Stimulated activated naive CD8-positive, alpha-beta T cell treated with anti-CD3 and anti-CD28 coated beads, Interleukin-15, amount 100 ng/mL, for 72 hours (primary cell): ENCODE data around the gene SLIT3.

Source experiments
- ATAC-seq: fragments of 150-1000 bp; cut with Tn5 transposase; 2 replicates; pipeline ENCODE4 v1.10.0; 2021; ENCODE audit warnings: mild to moderate bottlenecking, moderate library complexity
- DNase-seq, 2 donors: peaks; one replicate each; pipeline ENCODE4 v3.0.0; 2021 to 2022
- H3K27ac Mint-ChIP-seq, 2 donors: one replicate each; pipeline ENCODE4 v1.8.0; 2022; ENCODE audit warnings: mild to moderate bottlenecking in 2 of 2, mixed read lengths in 2 of 2, moderate library complexity in 2 of 2
- H3K27me3 Mint-ChIP-seq: one replicate; pipeline ENCODE4 v1.8.0; 2022; ENCODE audit warnings: mixed read lengths
- H3K4me1 Mint-ChIP-seq: one replicate; pipeline ENCODE4 v1.8.0; 2022; ENCODE audit warnings: mild to moderate bottlenecking, mixed read lengths
- H3K4me3 Mint-ChIP-seq, 2 donors: one replicate each; pipeline ENCODE4 v1.8.0; 2022; ENCODE audit warnings: mild to moderate bottlenecking in 2 of 2, mixed read lengths in 2 of 2, moderate library complexity in 1 of 2
- H3K9me3 Mint-ChIP-seq, 2 donors: one replicate each; pipeline ENCODE4 v1.8.0; 2022; ENCODE audit warnings: mixed read lengths in 2 of 2

The SLIT3 gene

DNA sequence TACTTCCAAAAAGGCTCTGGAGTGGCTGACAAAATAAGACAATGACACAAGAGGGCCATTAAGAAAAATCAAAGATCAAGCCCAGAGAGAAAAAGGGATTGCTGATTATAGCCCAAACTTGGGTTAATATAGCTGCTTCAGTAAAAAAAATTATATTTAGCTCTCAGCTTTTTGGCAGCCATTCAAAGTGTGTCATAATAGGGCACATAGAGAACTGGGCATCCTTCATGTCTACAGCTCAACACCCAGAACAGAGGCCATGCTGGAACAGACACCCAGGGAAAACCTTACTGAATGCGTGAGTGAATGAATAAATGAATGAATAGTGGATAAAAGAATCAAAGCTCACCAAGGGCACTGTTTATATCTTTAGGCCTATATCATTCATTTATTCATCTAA is 110.1 kb downstream of the SLIT3 start:
- ATAC-seq (no peak), DNase-seq (no peak)
- no peaks in the 10 kb centered on the region for H3K27me3 Mint-ChIP-seq
- no peaks in the 10 kb centered on the region for H3K4me1 Mint-ChIP-seq
- no peaks in the 10 kb centered on the region for H3K9me3 Mint-ChIP-seq
- no peak overlapping the region for H3K27ac Mint-ChIP-seq
- no peak overlapping the region for H3K4me3 Mint-ChIP-seq

DNA sequence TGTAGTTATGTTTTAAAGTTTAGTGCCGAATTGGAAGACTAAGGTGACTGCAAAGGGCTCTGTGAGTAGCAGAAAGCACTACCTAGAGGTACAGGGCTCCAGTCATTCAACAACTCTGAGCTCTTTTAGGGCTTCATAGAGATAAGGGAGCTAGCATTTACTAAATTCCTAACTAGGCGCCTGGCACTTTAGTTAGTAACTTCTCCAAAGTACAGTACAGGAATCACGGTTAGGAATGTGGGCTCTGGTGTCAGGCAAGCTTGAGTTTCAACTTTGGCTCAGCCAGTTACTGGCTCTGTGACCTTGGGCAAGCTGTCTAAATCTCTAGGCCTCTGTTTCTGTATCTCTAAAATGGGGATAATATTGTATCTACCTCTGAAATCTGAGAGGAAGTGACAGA is 115.3 kb downstream of the SLIT3 start:
- H3K4me3 Mint-ChIP-seq, result no peak overlapping the region
- no peak overlapping the region for H3K27ac Mint-ChIP-seq
- no peaks in the 10 kb centered on the region for H3K27me3 Mint-ChIP-seq
- no peak for DNase-seq
- H3K9me3 Mint-ChIP-seq, result no peaks in the 10 kb centered on the region
- no peak for ATAC-seq
- no peaks in the 10 kb centered on the region for H3K4me1 Mint-ChIP-seq

DNA sequence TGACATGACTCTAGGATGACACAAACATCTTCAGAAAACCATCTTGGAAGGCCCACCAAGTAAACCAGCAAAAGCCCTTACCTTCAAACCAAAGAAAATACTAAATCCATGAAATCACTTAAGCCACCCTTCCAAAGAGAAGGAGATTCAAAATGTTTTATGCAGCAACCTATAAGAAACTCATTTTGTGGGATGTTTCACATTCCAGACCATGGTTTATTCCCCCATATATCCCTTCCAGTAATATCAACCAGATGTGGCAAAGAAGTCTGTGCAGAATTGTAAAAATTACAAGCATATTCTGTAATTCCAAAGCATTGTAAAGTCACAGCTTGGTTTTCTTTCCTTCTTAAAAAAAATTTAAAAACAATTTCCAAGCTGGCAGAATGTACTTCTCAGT is 117.4 kb downstream of the SLIT3 start:
- Mint-ChIP-seq H3K9me3 (no peaks in the 10 kb centered on the region), H3K4me3 (no peak overlapping the region), H3K4me1 (no peaks in the 10 kb centered on the region), H3K27ac (no peak overlapping the region), H3K27me3 (no peaks in the 10 kb centered on the region)
- no peak for DNase-seq
- ATAC-seq, result no peak

DNA sequence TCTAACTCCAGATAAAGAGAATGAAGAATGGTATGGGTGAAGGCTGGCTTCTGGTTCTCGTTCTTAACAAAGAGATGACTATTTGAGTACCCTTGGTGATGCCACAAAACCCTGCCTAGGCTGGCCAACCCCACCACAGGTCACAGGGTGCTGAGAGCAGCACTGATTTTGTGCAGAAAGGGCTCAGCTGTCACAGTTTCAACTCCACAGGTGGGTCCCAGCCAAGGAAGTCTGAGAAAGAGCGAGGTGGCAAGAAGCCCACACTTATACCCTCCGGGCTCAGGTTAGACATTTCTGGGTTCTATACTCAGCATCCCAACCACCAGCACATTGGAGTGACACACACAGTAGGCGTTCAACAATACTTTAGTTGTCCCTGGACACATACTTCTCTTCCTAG is 118.1 kb downstream of the SLIT3 start:
- no peaks in the 10 kb centered on the region for H3K27me3 Mint-ChIP-seq
- ATAC-seq, result no peak
- no peaks in the 10 kb centered on the region for H3K9me3 Mint-ChIP-seq
- DNase-seq, result no peak
- no peak overlapping the region for H3K4me3 Mint-ChIP-seq
- no peaks in the 10 kb centered on the region for H3K4me1 Mint-ChIP-seq
- H3K27ac Mint-ChIP-seq, result no peak overlapping the region

DNA sequence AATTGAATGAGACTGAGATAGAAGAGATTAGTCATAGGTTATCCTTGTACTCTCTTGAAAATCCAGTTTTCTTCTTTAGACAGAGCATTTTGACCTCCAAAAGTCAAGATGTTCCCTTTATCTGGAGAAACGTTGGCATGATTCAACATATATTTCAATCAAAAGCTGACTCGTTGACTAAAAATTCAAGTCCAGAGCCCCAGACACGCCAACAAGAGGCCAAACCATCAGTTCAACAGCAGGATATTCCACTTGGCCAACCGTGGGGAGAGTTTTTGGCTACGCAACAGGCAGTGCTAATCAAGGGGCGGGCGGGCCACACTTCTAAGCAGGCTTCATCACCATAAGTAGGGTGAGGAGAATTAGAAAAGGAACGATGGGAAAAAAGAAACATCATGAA is 119.1 kb downstream of the SLIT3 start:
- ATAC-seq (no peak), DNase-seq (no peak)
- H3K27me3 Mint-ChIP-seq, result no peaks in the 10 kb centered on the region
- H3K4me1 Mint-ChIP-seq, result no peaks in the 10 kb centered on the region
- H3K27ac Mint-ChIP-seq, result no peak overlapping the region
- H3K9me3 Mint-ChIP-seq, result no peaks in the 10 kb centered on the region
- H3K4me3 Mint-ChIP-seq, result no peak overlapping the region

DNA sequence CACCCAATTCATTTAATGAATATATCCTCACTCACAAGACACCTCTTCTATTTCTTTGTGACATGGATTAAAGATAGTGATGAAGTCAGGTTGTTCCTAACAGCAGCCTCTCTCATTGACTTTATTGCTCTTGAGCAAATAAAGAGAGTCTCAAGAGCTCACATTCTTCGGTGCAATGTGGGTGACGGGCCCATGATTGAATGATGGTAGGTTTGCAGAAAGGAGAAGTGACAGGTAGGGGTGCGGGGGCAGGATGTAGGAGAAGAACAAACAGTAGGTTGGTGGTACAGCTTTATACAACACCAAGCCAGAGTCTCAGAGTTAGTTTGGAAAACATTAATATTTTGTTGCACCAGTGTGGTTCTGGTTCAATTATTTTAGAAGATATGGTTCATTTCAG is 122.2 kb downstream of the SLIT3 start:
- Mint-ChIP-seq H3K27me3 (no peaks in the 10 kb centered on the region), H3K4me3 (no peak overlapping the region), H3K9me3 (no peaks in the 10 kb centered on the region), H3K27ac (no peak overlapping the region), H3K4me1 (no peaks in the 10 kb centered on the region)
- no peak for ATAC-seq
- no peak for DNase-seq

DNA sequence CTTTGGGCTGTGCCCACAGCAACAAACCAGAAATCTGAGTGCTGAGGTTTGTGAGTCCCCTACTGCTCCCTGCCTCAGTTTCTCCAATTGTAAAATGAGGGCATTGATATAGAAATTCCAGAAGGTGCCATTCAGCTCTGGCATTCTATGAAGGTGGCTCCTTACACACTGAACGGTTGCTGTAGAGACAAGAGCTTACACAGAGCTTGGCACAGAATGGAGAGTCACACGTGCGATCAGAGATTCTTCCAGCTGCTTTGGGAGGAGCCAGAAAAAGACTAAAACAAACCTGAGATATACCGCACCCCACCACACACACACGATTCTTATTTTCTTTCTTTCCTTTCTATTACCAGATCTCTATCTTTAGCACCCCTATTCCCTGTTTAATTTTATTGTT is 122.7 kb downstream of the SLIT3 start:
- ATAC-seq (no peak), DNase-seq (no peak)
- H3K27me3 Mint-ChIP-seq, result no peaks in the 10 kb centered on the region
- no peaks in the 10 kb centered on the region for H3K4me1 Mint-ChIP-seq
- no peaks in the 10 kb centered on the region for H3K9me3 Mint-ChIP-seq
- H3K27ac Mint-ChIP-seq, result no peak overlapping the region
- H3K4me3 Mint-ChIP-seq, result no peak overlapping the region

DNA sequence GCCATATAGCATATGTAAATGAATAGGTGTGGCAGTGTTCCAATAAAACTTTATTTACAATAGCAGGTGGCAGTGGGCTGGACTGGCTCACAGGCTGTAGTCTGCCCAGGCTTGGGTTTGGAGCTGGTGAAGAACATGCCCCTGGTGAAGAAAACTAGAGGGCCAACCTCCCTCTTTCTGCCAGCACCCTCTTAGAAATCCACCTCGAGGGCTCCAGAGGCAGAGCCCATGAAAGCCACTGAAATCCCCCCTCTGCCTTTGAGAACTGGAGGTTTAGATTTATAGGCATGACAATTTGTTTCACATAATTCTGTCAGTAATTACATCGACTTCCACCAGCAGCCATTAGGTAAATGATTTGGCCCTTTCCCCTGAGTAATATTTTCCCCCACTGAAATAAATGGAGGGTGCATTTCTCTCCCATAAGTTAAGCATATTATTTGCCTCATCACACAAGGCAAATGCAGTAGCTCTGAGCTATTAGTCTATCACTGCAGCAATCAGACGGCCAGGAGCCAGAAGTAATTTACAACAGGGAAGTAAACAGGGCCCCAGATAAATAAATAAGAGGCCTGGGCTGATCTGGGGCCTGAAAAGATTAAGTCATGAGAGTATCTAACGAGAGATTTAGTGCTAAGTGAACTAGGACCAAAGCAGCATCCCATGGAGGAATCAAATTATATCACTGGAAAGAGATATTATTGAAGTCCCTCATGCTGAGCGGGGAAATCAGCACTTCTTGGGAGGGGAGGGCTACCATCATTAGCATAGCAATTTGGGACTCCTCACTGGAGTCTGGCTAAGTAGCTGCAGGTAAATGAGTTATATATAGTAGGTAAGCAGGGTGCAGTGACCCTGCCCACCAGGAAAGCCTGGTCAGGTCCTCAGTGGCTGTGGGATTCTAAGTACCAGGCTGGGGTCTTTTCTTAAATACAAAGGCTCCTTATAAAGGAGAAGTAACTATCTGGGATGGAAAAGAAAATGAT is 123.9 kb downstream of the SLIT3 start:
- Mint-ChIP-seq H3K4me3 (no peak overlapping the region), H3K27me3 (no peaks in the 10 kb centered on the region), H3K27ac (no peak overlapping the region), H3K4me1 (no peaks in the 10 kb centered on the region), H3K9me3 (no peaks in the 10 kb centered on the region)
- no peak for DNase-seq
- no peak for ATAC-seq

DNA sequence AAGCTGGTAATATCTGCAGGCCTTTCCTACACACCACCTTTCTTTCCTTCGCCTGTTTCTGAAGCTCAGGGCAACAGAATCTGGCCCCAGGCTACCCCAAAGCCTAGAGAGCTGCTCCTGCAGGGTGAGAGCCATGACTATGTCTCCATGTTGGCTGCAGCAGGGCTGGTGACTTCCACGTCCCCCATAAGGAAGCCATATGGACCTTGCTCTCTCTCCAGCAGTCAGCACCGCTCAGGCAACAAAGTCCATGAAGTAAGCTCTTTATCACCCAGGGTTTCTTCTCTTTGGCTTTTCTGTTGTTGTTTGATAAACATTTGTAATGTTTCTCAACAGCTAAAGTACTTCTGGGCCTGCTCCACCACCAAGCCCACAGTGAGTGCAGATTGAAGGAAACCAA is 125.2 kb downstream of the SLIT3 start:
- ATAC-seq, result no peak
- no peak overlapping the region for H3K27ac Mint-ChIP-seq
- H3K4me1 Mint-ChIP-seq, result no peaks in the 10 kb centered on the region
- no peaks in the 10 kb centered on the region for H3K9me3 Mint-ChIP-seq
- no peak for DNase-seq
- no peak overlapping the region for H3K4me3 Mint-ChIP-seq
- H3K27me3 Mint-ChIP-seq, result no peaks in the 10 kb centered on the region

DNA sequence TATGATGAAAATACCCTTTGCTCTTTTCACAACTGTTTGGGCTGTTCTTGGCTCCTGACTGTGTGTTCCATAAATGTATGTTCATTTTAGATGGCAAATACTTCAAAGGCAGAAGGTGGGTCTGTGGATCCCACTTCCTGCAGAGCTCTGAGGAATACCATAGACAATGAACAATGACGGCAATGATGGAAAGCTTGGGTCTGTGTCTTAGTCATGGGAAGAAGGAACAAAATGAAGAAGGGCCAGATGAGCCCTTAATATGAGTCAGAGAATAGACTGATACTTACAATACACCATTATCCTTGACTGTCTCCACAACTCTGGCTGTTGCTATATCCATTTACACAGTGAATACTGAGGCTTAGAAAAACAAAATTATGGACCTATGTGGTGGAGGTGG is 126.0 kb downstream of the SLIT3 start:
- H3K27me3 Mint-ChIP-seq, result no peaks in the 10 kb centered on the region
- no peaks in the 10 kb centered on the region for H3K9me3 Mint-ChIP-seq
- ATAC-seq (no peak), DNase-seq (no peak)
- no peak overlapping the region for H3K4me3 Mint-ChIP-seq
- H3K4me1 Mint-ChIP-seq, result no peaks in the 10 kb centered on the region
- no peak overlapping the region for H3K27ac Mint-ChIP-seq

DNA sequence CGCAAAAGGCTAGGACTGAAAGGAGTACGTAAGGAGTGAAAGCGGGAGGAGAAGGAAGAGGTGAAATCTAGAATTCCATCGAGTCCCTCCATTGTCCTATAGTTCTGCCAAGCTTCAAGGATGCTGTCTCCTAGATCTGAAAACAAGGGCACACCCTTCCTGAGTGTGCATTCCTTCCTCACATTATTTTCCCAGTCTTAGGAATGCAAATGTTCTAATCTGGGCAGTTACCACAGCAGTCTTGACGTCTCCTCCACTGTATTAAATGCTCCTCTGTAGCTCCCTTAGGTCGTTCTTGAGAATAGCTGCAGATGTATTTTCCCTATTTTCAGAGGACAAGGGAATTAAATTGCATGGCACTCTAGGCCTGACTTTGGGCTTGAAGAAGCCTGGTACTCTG is 127.6 kb downstream of the SLIT3 start:
- DNase-seq (no peak), ATAC-seq (no peak)
- H3K4me1 Mint-ChIP-seq, result no peaks in the 10 kb centered on the region
- no peak overlapping the region for H3K27ac Mint-ChIP-seq
- H3K9me3 Mint-ChIP-seq, result no peaks in the 10 kb centered on the region
- no peak overlapping the region for H3K4me3 Mint-ChIP-seq
- H3K27me3 Mint-ChIP-seq, result no peaks in the 10 kb centered on the region

DNA sequence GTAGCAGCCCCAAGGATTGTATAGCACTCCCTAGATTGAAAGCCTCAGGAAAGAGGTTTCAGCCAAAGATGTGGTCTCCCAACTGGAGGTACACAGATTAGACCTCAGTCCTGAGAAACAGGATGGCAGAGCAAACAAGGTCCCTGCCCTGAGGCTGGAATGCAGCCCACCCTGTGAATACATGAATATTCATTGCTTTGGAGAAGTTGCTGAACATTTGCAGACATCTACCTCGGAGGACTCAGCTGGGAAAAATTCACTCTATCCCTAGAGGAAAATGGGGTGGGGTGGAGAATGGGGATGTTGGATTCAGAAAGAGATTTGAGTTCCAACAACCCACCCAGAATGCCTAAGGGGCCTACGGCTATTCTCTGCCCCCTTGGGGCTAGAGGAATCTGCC is 129.4 kb downstream of the SLIT3 start:
- H3K9me3 Mint-ChIP-seq, result no peaks in the 10 kb centered on the region

DNA sequence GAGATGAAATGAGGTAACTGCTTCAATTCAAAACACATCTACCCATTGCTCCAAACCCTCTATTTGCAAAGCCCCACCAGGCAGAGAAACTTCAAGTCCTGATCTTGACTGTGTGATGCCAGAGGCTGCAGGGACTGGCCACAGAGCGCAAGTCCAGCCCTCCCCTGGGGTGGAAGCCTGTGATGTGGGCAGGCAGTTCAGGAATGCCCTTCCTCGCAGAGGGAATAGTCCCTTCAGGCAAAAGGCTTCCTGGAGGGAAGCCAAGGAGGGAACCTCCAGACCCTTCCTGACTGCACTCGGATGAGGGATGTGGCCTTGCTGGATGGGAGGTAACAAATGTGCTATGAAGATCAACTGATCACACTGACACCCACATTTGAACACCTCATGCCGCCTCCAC is 131.2 kb downstream of the SLIT3 start:
- Mint-ChIP-seq H3K4me3 (no peak overlapping the region), H3K9me3 (no peaks in the 10 kb centered on the region), H3K27me3 (peaks cover 8% of the 10 kb centered on the region)

More for the DNA sequence above, 129.4 kb downstream of the SLIT3 start:
- no peak for ATAC-seq
- Mint-ChIP-seq H3K4me3 (no peak overlapping the region), H3K27me3 (peaks cover 8% of the 10 kb centered on the region), H3K27ac (no peak overlapping the region), H3K4me1 (no peaks in the 10 kb centered on the region)
- DNase-seq, result no peak

DNA sequence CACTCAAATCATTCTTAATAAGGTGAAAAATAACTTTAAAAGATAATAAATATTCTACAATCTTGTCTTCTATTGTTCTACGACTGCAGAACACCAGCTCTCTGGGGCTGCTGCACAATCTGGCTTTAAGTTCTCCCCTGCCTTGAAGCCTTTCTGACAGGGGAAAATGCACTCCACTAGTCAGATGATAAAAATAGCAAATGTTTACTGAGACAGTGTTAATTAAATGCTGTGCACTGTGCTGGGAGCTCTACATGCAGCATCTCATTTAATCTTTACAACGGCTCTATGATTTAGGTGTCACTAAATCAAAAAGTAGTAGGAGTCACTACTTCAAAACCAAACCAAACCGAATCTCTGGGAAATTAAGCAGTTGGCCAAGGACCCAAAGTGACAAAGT is 132.7 kb downstream of the SLIT3 start:
- ATAC-seq, result no peak
- H3K27ac Mint-ChIP-seq, result no peak overlapping the region

More for the DNA sequence above, 131.2 kb downstream of the SLIT3 start:
- H3K27ac Mint-ChIP-seq, result no peak overlapping the region
- DNase-seq (no peak), ATAC-seq (no peak)
- H3K4me1 Mint-ChIP-seq, result no peaks in the 10 kb centered on the region

DNA sequence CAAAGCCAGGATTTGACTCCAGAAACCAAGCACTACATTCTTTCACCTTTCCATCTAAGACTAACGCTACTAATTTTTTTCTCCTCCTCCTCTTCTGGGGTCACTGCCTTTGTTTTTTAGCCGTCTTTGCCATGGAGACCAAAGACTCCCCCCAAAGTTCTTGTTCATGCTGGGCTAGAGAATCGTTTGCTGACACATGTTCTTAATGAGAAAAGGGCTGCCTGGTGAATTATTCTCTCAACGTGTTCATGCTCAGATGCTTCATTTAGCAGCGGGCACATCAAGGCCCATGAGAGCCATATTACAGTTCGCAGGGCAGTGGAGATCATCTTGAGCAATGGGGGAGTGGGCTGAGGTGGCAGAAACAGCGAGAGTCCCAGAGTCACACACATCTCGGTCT is 134.9 kb downstream of the SLIT3 start:
- Mint-ChIP-seq H3K4me3 (no peak overlapping the region), H3K27ac (no peak overlapping the region), H3K9me3 (no peaks in the 10 kb centered on the region), H3K27me3 (peaks cover 8% of the 10 kb centered on the region), H3K4me1 (no peaks in the 10 kb centered on the region)
- DNase-seq (no peak), ATAC-seq (no peak)

More for the DNA sequence above, 132.7 kb downstream of the SLIT3 start:
- Mint-ChIP-seq H3K27me3 (peaks cover 8% of the 10 kb centered on the region), H3K4me3 (no peak overlapping the region), H3K9me3 (no peaks in the 10 kb centered on the region), H3K4me1 (no peaks in the 10 kb centered on the region)
- no peak for DNase-seq

DNA sequence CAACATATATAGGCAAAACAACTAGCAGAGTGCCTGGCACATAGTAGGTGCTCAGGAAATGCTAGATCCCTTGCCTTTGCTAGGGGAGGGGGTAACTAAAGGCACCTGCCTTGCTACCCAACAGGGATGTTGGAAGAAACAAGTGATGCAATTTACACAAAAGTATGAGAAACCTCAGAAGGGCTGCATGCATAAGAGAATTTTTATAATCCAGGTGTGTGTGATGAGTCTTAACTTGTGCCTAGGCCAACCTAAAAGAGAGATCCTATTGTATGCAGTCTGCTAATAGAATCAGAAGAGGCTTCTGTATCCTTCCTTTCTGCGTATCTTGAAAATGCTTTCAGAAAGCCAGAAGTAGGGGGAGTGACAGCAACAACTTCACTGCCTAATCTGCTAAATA is 135.9 kb downstream of the SLIT3 start:
- peaks cover 8% of the 10 kb centered on the region for H3K27me3 Mint-ChIP-seq
- no peaks in the 10 kb centered on the region for H3K4me1 Mint-ChIP-seq
- DNase-seq (no peak), ATAC-seq (no peak)
- no peak overlapping the region for H3K4me3 Mint-ChIP-seq
- no peak overlapping the region for H3K27ac Mint-ChIP-seq
- no peaks in the 10 kb centered on the region for H3K9me3 Mint-ChIP-seq

DNA sequence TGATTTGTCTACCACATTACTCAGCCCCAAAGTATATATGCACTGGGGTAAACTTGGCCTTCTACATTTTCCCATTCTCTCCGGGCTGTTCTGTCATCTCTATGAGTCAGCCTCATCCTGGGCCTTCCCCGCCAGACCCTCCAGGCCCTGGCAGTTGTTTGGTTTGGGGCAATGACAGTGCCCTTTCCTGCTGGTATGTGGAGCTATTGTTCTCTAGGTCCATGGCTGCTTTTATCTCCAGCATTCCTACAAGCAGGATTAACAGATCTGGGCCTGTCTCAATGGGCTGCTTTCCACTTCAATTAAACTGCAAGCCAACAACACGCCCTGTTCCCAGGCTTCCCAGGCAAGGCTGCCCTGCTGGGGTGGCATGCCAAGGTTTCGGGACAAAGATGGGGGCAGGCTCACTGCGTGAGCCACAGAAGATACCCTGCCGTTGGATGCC is 136.4 kb downstream of the SLIT3 start:
- Mint-ChIP-seq H3K4me3 (no peak overlapping the region), H3K9me3 (no peaks in the 10 kb centered on the region), H3K4me1 (no peaks in the 10 kb centered on the region), H3K27ac (no peak overlapping the region), H3K27me3 (peaks cover 8% of the 10 kb centered on the region)
- ATAC-seq, result no peak
- DNase-seq, result no peak
